Raji (cell line): ENCODE measurements around the gene CD44.

ENCODE experiments used
- POLR2A ChIP-seq: IDR thresholded peaks from 2 replicates; pipeline ENCODE4 v1.6.1; 2011; ENCODE audit warnings: low read depth, low read length, control low read depth; ENCODE audit not compliant: insufficient read depth

The CD44 gene

GRCh38 chr11:35138943-35139721 is at the start of gene CD44:
TSS of gene CD44 (plus strand) at chr11:35139171. CDS start at chr11:35139304, 133 bp downstream.
- no peak for TF ChIP-seq POLR2A

GRCh38 chr11:35089666-35090065 is 49.3 kb upstream of the CD44 start:
- TF ChIP-seq POLR2A: no peak

GRCh38 chr11:35090125-35090524 is 48.8 kb upstream of the CD44 start:
- TF ChIP-seq POLR2A: no peak

GRCh38 chr11:35096723-35097122 is 42.2 kb upstream of the CD44 start:
- TF ChIP-seq POLR2A: no peak

- TF ChIP-seq POLR2A: no peak
Observed at GRCh38 chr11:35097814-35098455, 41.0 kb upstream of the CD44 start.

GRCh38 chr11:35098855-35099254 is 40.1 kb upstream of the CD44 start:
- TF ChIP-seq POLR2A: no peak

GRCh38 chr11:35099278-35100012 is 39.5 kb upstream of the CD44 start:
- no peak for TF ChIP-seq POLR2A

GRCh38 chr11:35100013-35100383 is 39.0 kb upstream of the CD44 start:
- TF ChIP-seq POLR2A: no peak

GRCh38 chr11:35101223-35101622 is 37.7 kb upstream of the CD44 start:
- TF ChIP-seq POLR2A: no peak

- no peak for TF ChIP-seq POLR2A
Observed at GRCh38 chr11:35102267-35102666, 36.7 kb upstream of the CD44 start.

GRCh38 chr11:35103366-35104208 is 35.4 kb upstream of the CD44 start:
- TF ChIP-seq POLR2A: no peak

- TF ChIP-seq POLR2A: no peak
Observed at GRCh38 chr11:35104655-35105054, 34.3 kb upstream of the CD44 start.

- TF ChIP-seq POLR2A: no peak
Observed at GRCh38 chr11:35105319-35106079, 33.5 kb upstream of the CD44 start.

GRCh38 chr11:35106595-35106994 is 32.4 kb upstream of the CD44 start:
- no peak for TF ChIP-seq POLR2A
